HG03460 (cell line): ENCODE results near the gene PRG2.
"Not testable (repeated sequence)": the region's sequence is repeated elsewhere in the genome, so short reads cannot be mapped to it uniquely, and the experiment has no call there.

Experiments used
- ATAC-seq: cut with Tn5 transposase; IDR thresholded peaks from one replicate; pipeline ENCODE4 v1.9.1; 2021; ENCODE audit not compliant: unreplicated experiment

Gene PRG2

DNA sequence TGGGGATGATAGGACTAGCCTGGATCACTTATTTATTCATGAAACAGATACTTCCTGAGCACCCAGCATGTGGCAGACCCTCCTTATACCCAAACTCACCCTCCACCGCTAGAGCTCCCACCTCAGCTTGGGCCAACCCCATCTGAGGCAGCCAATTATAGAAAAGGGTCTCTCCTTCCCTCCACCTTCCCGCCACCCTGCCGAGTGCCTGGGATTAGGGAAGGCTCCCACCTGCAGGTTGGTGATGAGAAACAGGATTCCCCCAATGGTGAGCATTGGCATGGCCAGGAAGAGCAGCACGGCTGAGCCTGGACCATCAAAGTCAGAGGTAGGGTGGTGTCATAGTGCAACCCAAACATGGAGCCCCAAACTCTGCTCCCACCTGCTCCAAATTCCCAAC lies 30.6 kb upstream of the PRG2 start:
- ATAC-seq, result no peak

DNA sequence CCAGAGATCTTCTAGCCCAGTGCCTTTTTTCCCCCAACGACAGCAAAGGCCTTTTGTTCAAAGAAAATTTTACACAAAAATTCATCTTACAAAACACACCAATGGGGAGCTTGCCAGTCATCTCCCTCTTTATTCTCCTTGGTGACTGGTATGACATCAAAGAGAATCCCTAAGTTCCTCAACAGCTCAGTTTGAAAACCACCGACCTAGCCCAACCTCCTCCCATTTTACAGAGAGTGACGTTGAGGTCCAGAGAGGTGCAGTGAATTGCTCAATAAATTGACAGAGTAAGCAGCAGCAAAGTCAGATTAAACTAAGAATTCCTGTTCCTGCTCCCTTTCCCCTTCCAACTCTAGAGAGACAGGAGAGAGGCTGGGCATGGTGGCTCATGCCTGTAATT lies 28.7 kb upstream of the PRG2 start:
- ATAC-seq, result no peak

- ATAC-seq, result no peak
Measured at GRCh38 chr11:57418131-57418530, 27.7 kb upstream of the PRG2 start.

- no peak for ATAC-seq
Measured at GRCh38 chr11:57417056-57417455, 26.6 kb upstream of the PRG2 start.

DNA sequence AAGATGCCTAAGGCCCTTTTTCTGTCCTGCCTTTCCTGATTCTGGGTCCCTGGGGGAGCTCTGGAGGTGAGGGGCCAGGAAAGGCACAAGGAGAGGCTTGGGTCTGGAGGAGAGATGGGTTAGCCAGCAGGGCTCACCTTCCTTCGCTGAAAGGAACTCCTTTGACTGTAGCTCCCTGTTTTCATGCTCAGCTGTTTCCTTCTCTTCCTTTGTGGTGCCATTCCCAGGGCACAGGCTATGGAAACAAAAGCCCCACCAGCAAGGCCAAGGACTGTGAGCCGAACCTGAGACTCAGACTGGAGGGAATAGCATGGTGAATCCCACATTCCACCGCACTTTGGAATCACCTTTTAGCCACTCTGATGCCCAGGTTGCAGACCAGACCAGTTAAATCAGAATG lies 26.0 kb upstream of the PRG2 start:
- ATAC-seq, result no peak

- no peak for ATAC-seq
Measured at GRCh38 chr11:57414612-57415212, 24.3 kb upstream of the PRG2 start.

DNA sequence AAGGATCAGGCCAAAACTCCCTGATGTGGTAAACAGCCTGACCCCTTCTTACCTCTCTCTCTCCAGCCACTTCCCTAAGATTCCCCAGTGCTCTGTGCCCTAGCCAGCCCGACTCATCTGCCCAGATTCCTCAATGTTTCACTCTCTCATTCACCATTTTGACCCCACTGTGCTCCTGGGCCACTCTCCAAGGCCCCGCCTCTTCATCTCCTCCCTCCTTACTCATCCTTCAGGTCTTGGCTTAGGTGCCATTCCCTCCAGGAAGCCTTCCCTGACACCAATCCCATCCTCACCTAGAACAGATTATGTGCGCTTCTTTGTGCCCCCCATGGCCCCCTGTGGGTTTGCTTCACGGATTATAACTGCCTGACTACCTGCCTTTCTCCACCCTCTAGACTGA lies 23.2 kb upstream of the PRG2 start:
- no peak for ATAC-seq

DNA sequence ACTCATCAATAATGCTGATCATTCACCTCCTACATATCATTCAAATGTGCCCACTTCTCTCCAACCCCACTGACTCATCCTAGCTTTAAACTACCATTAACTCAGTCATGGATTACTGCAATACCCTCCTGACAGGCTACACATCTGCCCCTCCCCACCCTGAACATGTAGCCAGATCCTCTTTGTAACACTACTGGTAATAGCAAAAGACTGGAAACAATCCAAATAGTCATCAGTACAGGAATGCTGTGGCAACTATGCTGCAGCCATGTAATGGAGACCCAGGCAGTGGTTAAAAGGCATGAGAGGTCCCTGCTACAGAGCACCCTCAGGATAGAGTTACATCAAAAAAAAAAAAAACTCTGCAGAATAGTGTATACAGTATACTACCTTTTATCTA lies 19.8 kb upstream of the PRG2 start:
- no peak for ATAC-seq

- ATAC-seq, result no peak
Measured at GRCh38 chr11:57409321-57410100, 19.1 kb upstream of the PRG2 start.

GRCh38 chr11:57408771-57409170 lies 18.3 kb upstream of the PRG2 start:
- ATAC-seq, result no peak

DNA sequence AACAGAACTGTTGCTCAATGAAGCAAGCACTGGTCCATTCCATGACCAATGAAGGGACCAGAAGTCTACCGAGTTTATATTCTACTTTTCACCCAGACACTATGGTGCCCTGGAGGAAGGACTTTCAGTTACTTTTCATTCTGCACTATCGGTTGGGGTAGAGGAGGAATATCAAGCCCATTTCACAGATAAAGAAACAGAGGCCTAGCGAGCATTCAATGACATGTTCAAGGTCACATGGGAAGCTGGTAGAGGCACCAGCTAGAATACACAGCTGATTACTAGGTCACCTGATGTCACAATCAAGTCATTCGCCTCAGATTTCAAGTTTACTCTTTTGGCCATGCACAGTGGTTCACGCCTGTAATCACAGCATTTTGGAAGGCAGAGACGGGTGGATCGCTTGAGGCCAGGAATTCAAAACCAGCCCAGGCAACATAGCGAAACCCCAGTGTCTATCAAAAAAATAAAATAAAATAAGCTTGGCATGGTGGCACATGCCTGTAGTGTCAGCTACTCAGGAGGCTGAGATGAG lies 17.6 kb upstream of the PRG2 start:
- no peak for ATAC-seq

DNA sequence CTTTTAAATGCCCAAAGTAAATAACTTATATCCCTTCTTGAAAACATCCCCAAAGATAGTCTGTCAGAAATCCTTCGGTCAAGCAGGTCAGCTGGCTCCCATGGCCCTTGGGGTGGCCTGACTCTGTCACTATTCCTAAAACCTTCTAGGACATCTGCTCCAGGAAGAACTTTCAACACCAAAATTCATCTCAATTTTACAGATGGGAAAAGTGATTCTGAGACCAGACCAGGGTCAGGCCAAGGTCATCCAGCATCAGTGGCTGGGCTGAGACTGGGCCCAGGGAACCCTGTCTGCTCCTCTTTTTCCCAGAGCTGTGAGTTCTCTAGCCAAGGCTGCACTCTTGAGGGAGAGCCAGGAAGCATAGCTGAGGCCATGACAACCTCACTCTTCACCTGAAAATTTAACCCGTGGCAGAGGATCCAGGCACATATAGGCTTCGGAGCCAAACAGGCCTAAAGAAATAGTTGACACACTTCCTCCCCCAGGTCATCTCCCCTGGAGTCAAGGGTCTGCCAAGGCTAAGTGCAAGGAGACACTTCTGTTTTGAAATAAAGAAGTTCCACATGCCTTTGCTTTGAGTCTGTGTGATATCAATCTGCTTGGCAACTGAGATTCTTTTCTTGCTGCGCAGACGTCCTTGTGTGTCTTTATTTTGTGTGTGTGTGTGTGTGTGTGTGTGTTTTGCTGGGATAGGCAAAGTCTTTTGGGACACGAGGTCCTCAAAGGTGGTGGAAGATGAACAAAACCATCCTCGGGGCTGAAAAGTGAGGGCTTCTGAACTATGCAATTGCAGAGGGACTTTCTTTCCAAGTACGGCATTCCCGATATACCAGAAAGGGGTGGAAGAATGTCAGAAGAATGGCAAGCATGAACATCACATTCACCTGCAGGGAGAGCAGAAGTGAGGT lies 16.8 kb upstream of the PRG2 start:
- no peak for ATAC-seq

GRCh38 chr11:57406337-57406904 lies 16.0 kb upstream of the PRG2 start:
- peak; percentile 87 for ATAC-seq

- no peak for ATAC-seq
Measured at GRCh38 chr11:57405271-57405860, 14.9 kb upstream of the PRG2 start.

GRCh38 chr11:57403802-57404147 lies 13.3 kb upstream of the PRG2 start:
- ATAC-seq, result no peak

- ATAC-seq, result not testable (repeated sequence)
Measured at GRCh38 chr11:57403003-57403801, 12.8 kb upstream of the PRG2 start.

DNA sequence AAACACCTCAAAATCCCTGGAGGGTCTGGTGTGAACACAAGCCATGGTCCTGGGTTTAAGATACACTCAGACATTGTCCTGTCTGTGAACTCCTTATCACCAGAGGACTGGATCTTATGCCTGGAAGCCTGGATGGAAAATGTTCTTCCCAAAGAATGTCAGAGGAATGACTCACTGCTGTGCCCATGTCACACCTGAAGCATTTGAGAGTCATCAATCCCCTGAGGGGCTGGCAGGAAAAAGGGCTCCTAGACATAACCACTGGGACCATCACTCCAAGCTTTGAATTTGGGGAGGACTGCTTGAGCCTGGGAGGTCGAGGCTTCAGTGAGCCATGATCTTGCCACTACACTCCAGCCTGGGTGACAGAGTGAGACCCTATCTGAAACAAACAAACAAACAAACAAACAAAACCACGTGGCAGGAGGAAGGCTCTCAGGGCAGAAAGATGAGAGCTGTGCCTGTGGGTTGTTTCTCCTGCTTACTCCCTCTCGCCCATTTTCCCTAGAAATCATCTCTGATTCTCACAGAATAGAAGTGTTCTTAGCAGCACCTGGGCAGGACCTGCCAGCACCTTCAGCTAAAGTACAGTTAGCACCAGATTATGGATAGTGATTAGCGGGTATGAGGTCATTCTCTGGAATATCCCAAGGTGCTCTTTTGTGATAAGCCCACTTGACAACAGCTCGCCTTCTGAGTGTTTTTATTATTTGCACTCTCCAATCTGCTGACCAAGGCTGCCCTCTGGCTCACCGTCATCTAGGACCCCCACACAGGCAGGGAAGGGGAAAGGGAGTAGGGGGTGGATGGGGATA lies 11.9 kb upstream of the PRG2 start:
- no peak for ATAC-seq

DNA sequence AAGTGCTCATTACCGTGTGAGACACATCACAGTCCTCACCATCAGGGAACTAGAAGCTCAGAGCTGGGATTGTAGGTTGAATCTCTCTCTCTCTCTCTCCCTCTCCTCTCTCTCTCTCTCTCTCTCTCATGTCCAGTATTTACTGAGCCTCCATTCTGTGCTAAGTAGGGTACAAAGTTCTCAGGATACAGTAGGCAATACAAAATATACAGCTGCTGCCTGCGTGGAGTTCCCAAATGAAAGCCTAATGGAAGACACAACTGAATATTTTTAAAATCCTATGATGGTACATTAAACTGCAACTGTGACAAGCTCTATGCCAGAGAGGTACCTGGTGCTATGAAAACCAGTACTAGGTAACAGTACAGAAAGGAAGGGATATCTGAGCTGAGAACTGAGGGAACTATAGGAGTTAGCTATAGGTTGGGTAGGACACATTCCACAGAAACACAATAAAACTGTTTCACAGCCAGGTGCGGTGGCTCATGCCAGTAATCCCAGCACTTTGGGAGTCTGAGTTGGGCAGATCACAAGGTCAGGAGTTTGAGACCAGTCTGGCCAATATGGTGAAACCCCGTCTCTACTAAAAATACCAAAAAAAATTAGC lies 9.6 kb upstream of the PRG2 start:
- no peak for ATAC-seq

GRCh38 chr11:57399221-57399620 lies 8.8 kb upstream of the PRG2 start:
- ATAC-seq, result no peak
